HL-60 (cell line): ENCODE measurements around the gene SLC25A12.

Experiments
- DNase-seq, 2 experiments: peaks; one replicate each; pipeline ENCODE4 v3.0.0-alpha.2; 2010 to 2020; ENCODE audit warnings: low read depth in 1 of 2, low spot score in 1 of 2
- H3K27ac ChIP-seq: fragments of 250-450 bp; sonication (Bioruptor Pico); replicated peaks from 2 replicates; pipeline ENCODE4 v1.5.1; 2020; ENCODE audit warnings: mild to moderate bottlenecking, moderate library complexity
- H3K27me3 ChIP-seq: fragments of 250-450 bp; sonication (Bioruptor Pico); 2 replicates; pipeline ENCODE4 v1.5.1; 2021; ENCODE audit warnings: mild to moderate bottlenecking, moderate library complexity; ENCODE audit not compliant: insufficient read depth, poor library complexity, severe bottlenecking
- H3K4me3 ChIP-seq: replicated peaks from 2 replicates; pipeline ENCODE4 v1.5.1; 2011; ENCODE audit warnings: mild to moderate bottlenecking, control low read depth, low read length; ENCODE audit not compliant: insufficient read depth
- CTCF ChIP-seq: IDR thresholded peaks from one replicate; pipeline ENCODE4 v1.5.1; 2011; ENCODE audit warnings: low read length, control low read depth, inconsistent platforms; ENCODE audit not compliant: insufficient read depth
- GABPA ChIP-seq: IDR thresholded peaks from 2 replicates; pipeline ENCODE4 v1.6.1; 2012; ENCODE audit warnings: low read depth
- POLR2AphosphoS5 ChIP-seq: IDR thresholded peaks from 2 replicates; pipeline ENCODE4 v1.6.1; 2012; ENCODE audit warnings: low read depth
- REST ChIP-seq: IDR thresholded peaks from 2 replicates; pipeline ENCODE4 v1.6.1; 2012; ENCODE audit warnings: low read depth; ENCODE audit not compliant: insufficient replicate concordance
- SPI1 ChIP-seq: IDR thresholded peaks from 2 replicates; pipeline ENCODE4 v1.6.1; 2012; ENCODE audit warnings: low read depth, mild to moderate bottlenecking, borderline replicate concordance

SLC25A12 gene

DNA sequence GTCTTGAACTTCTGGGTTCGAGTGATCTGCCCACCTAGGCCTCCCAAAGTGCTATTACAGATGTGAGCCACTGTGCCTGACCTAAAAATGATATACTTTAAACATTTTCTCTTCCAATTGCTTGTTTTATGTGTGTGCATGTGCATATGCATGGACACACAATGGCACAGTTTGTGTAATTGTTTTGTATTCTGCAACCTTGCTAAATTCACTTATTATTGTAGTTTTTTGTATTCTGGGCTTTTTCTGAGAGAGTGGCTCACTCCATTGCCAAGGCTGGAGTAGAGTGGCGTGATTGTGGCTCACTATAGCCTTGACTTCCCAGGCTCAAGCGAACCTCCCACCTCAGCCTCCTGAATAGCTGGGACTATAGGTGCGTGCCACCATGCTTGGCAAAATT lies 36.3 kb upstream of the SLC25A12 start:
- no peak overlapping the region for H3K4me3 ChIP-seq
- TF ChIP-seq POLR2AphosphoS5: no peak
- TF ChIP-seq GABPA: no peak
- no peak for TF ChIP-seq SPI1
- no peak for TF ChIP-seq REST
- TF ChIP-seq CTCF: no peak

GRCh38 chr2:171924170-171924942 lies 30.3 kb upstream of the SLC25A12 start:
- H3K27me3 ChIP-seq: no peaks in the 10 kb centered on the region
- TF ChIP-seq CTCF (no peak), SPI1 (peak; percentile 11; the same call in 1 of the 2 replicates)
- H3K4me3 ChIP-seq: no peak overlapping the region
- no peak for DNase-seq
- H3K27ac ChIP-seq: peak overlapping the region; percentile 36; the same call in 1 of the 2 replicates

More for the DNA sequence above, 36.3 kb upstream of the SLC25A12 start:
- Histone ChIP-seq H3K27ac (no peak overlapping the region), H3K27me3 (no peaks in the 10 kb centered on the region)
- DNase-seq: no peak

GRCh38 chr2:171923206-171923605 lies 29.2 kb upstream of the SLC25A12 start:
- peak overlapping the region; percentile 96 for H3K27ac ChIP-seq
- no peak for TF ChIP-seq REST
- no peak for TF ChIP-seq CTCF
- no peak for TF ChIP-seq POLR2AphosphoS5
- peak; percentile 34; the same call in 1 of the 2 replicates for TF ChIP-seq GABPA
- no peak for TF ChIP-seq SPI1
- DNase-seq: peak; percentile 44 to 45
- no peaks in the 10 kb centered on the region for H3K27me3 ChIP-seq
- H3K4me3 ChIP-seq: peak overlapping the region; percentile 80
